Measurements from ENCODE around the gene EP400.
"Not testable (repeated sequence)": the region's sequence is repeated elsewhere in the genome, so short reads cannot be mapped to it uniquely, and the experiment has no call there.

EP400 gene

GRCh38 chr12:132021031-132021871, 71.5 kb downstream of the EP400 start:
- DNase-seq: no peak

GRCh38 chr12:132021965-132022364, 72.2 kb downstream of the EP400 start:
- DNase-seq: no peak

GRCh38 chr12:132023658-132024057, 73.9 kb downstream of the EP400 start:
- DNase-seq: no peak

GRCh38 chr12:132024758-132025157, 75.0 kb downstream of the EP400 start:
- no peak for DNase-seq

GRCh38 chr12:132025526-132025925, 75.8 kb downstream of the EP400 start:
- no peak for DNase-seq

- DNase-seq: no peak
These were observed 76.5 kb downstream of the EP400 start for GRCh38 chr12:132026061-132026795.

- DNase-seq: no peak
These were observed 77.2 kb downstream of the EP400 start for GRCh38 chr12:132026796-132027500.

- no peak for DNase-seq
These were observed 77.9 kb downstream of the EP400 start for GRCh38 chr12:132027636-132028035.

GRCh38 chr12:132028111-132028510, 78.4 kb downstream of the EP400 start:
- DNase-seq: no peak

- no peak for DNase-seq
These were observed 80.0 kb downstream of the EP400 start for GRCh38 chr12:132029503-132030300.

- DNase-seq: no peak
These were observed 80.8 kb downstream of the EP400 start for GRCh38 chr12:132030367-132031038.

- DNase-seq: no peak
These were observed 83.9 kb downstream of the EP400 start for GRCh38 chr12:132033627-132034026.

- DNase-seq: no peak
These were observed 86.4 kb downstream of the EP400 start for GRCh38 chr12:132036063-132036683.

GRCh38 chr12:132040906-132041606, 91.3 kb downstream of the EP400 start:
- DNase-seq: no peak

- no peak for DNase-seq
These were observed 93.5 kb downstream of the EP400 start for GRCh38 chr12:132043216-132043615.

GRCh38 chr12:132043770-132044467, 94.2 kb downstream of the EP400 start:
- no peak for DNase-seq

GRCh38 chr12:132044661-132045412, 95.1 kb downstream of the EP400 start:
- no peak for DNase-seq

GRCh38 chr12:132045751-132046150, 96.0 kb downstream of the EP400 start:
- DNase-seq: no peak

GRCh38 chr12:132046561-132046960, 96.8 kb downstream of the EP400 start:
- DNase-seq: no peak

GRCh38 chr12:132047630-132048029, 97.9 kb downstream of the EP400 start:
- DNase-seq: not testable (repeated sequence)
